Endodermal cell (in vitro differentiated cells): ENCODE data around the gene PDCD1. TPM values are rescaled to one million over a fixed set of nuclear protein-coding genes. Genes with fewer than 3 reads are reported as not detected.

Source experiments
- DNase-seq: peaks from one replicate; pipeline ENCODE4 v3.0.0-alpha.2; 2017
- H3K27ac ChIP-seq: 2 replicates; pipeline ENCODE4 v1.5.1; 2013; ENCODE audit warnings: mild to moderate bottlenecking, low read depth, low read length, moderate library complexity
- H3K27me3 ChIP-seq: 2 replicates; pipeline ENCODE4 v1.6.1; 2013; ENCODE audit warnings: mild to moderate bottlenecking, low read length, moderate library complexity; ENCODE audit not compliant: insufficient read depth, control insufficient read depth, poor library complexity, severe bottlenecking
- H3K36me3 ChIP-seq: 2 replicates; pipeline ENCODE4 v1.7.0; 2013; ENCODE audit warnings: mild to moderate bottlenecking, low read length, moderate library complexity; ENCODE audit not compliant: control insufficient read depth, insufficient read depth
- H3K4me1 ChIP-seq: one replicate; pipeline ENCODE4 v1.7.0; 2013; ENCODE audit warnings: low read length; ENCODE audit not compliant: control insufficient read depth, insufficient read depth
- H3K4me3 ChIP-seq: 2 replicates; pipeline ENCODE4 v1.5.1; 2013; ENCODE audit warnings: mild to moderate bottlenecking, low read length, moderate library complexity
- H3K9ac ChIP-seq: 2 replicates; pipeline ENCODE4 v1.6.1; 2013; ENCODE audit warnings: mild to moderate bottlenecking, low read length, moderate library complexity; ENCODE audit not compliant: poor library complexity, severe bottlenecking; ENCODE audit errors: extremely low read depth
- H3K9me3 ChIP-seq: 2 replicates; pipeline ENCODE4 v1.6.1; 2013; ENCODE audit warnings: mild to moderate bottlenecking, low read length, moderate library complexity; ENCODE audit not compliant: control insufficient read depth
- H3K27ac Mint-ChIP-seq: 2 replicates; pipeline ENCODE4 v1.8.0; 2020; ENCODE audit warnings: mixed read lengths
- H3K27me3 Mint-ChIP-seq: 2 replicates; pipeline ENCODE4 v1.8.0; 2021; ENCODE audit warnings: mild to moderate bottlenecking, mixed read lengths; ENCODE audit not compliant: insufficient read depth
- H3K36me3 Mint-ChIP-seq: 2 replicates; pipeline ENCODE4 v1.8.0; 2020; ENCODE audit warnings: low read depth, mixed read lengths
- H3K4me1 Mint-ChIP-seq: 2 replicates; pipeline ENCODE4 v1.8.0; 2020; ENCODE audit warnings: mixed read lengths
- H3K4me3 Mint-ChIP-seq: 2 replicates; pipeline ENCODE4 v1.8.0; 2020; ENCODE audit warnings: mild to moderate bottlenecking, moderate library complexity, mixed read lengths
- H3K9me3 Mint-ChIP-seq: 2 replicates; pipeline ENCODE4 v1.8.0; 2020; ENCODE audit warnings: mild to moderate bottlenecking, mixed read lengths
- WGBS, 2 experiments: methylation state at CpG; one replicate each; pipeline versions ENCODE4 v1.1.5 to v1.1.7; 2013; ENCODE audit warnings: missing lambda C conversion rate in 2 of 2, mixed read lengths in 1 of 2; ENCODE audit not compliant: insufficient coverage in 1 of 2, insufficient read length in 1 of 2; 5-methylcytosine and 5-hydroxymethylcytosine counted together
- total RNA-seq, 2 donors: library from RNA; stranded (reverse); fragmentation: NEBNext Ultra II Directional in 1 of 2; extraction: Animal tissue kit (Norgen Biotek cat#: 25700) in 1 of 2; gene quantifications; 2 replicates in 1 of 2; 3 replicates in 1 of 2; pipeline ENCODE4 v1.2.1, GENCODE V29; 2021
- TF ChIP-seq, protein P1 (sequence below): fragments of 200-600 bp; sonication (generic); conservative IDR thresholded peaks from 2 replicates; pipeline ENCODE4 v1.5.0; 2021; ENCODE audit warnings: antibody characterized with exemption, mild to moderate bottlenecking

The PDCD1 gene
- total RNA-seq, 2 donors from 2014 or later, result 0.20 TPM; not detected in 1

DNA sequence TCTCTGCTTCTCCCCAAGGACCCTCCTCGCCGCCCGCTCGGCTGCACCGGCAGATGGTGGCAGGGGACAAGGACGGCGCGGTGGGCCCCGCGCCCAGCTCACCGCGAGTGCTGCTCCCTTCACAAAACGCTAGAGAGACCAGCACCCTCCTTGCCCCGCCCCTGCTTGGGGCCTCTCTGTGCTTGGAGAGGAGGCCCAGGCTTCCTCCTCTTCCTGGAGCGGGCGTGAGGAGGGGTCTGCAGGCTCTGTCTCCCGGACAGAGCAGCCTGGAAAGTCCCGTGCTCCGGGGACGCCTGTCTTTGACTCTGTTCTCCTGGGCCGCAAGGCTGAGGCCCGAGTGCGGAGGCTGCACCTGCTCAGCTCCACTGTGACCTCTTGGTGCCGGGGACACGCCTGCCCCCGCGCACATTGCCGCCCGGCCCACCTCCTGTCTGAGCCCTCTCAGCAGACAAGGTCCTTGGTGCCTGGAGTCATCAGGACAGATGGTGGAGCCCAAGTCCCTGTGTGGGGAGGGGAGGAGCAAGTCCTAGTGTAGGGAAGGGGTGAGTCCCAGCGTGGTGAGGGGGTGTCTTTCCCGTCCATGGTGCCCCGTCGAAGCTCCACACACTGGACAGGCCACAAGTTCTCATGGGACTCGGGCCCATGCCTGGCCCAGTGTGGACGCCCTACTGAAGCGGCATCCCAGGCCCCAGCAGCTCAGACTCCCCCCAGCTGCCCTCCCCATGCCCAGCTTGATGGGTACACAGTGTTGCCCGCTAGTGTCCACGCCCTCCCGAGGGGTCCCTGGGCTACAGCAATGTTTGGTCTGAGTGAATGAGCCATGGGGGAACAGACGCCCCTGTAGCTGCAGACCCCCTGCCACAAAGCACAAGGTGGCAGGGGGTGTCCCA is 44.7 kb upstream of the PDCD1 start:
- no peaks in the 10 kb centered on the region for H3K36me3 Mint-ChIP-seq
- H3K9ac ChIP-seq, result no peak overlapping the region
- H3K27me3 ChIP-seq, result no peaks in the 10 kb centered on the region
- TF ChIP-seq, protein P1, sequence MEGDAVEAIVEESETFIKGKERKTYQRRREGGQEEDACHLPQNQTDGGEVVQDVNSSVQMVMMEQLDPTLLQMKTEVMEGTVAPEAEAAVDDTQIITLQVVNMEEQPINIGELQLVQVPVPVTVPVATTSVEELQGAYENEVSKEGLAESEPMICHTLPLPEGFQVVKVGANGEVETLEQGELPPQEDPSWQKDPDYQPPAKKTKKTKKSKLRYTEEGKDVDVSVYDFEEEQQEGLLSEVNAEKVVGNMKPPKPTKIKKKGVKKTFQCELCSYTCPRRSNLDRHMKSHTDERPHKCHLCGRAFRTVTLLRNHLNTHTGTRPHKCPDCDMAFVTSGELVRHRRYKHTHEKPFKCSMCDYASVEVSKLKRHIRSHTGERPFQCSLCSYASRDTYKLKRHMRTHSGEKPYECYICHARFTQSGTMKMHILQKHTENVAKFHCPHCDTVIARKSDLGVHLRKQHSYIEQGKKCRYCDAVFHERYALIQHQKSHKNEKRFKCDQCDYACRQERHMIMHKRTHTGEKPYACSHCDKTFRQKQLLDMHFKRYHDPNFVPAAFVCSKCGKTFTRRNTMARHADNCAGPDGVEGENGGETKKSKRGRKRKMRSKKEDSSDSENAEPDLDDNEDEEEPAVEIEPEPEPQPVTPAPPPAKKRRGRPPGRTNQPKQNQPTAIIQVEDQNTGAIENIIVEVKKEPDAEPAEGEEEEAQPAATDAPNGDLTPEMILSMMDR, result no peak
- H3K4me1 ChIP-seq, result peaks cover 5% of the 10 kb centered on the region
- H3K27ac Mint-ChIP-seq, result no peak overlapping the region
- 93 to 94% methylated on average over 24 to 40 of the region's 40 CpGs for WGBS, 2 experiments
- no peak overlapping the region for H3K4me3 Mint-ChIP-seq
- H3K9me3 ChIP-seq, result no peaks in the 10 kb centered on the region
- no peaks in the 10 kb centered on the region for H3K27me3 Mint-ChIP-seq
- peak; percentile 43 for DNase-seq
- no peaks in the 10 kb centered on the region for H3K9me3 Mint-ChIP-seq
- H3K4me1 Mint-ChIP-seq, result peaks cover 16% of the 10 kb centered on the region
- H3K36me3 ChIP-seq, result no peaks in the 10 kb centered on the region
- H3K4me3 ChIP-seq, result no peak overlapping the region
- no peak overlapping the region for H3K27ac ChIP-seq

DNA sequence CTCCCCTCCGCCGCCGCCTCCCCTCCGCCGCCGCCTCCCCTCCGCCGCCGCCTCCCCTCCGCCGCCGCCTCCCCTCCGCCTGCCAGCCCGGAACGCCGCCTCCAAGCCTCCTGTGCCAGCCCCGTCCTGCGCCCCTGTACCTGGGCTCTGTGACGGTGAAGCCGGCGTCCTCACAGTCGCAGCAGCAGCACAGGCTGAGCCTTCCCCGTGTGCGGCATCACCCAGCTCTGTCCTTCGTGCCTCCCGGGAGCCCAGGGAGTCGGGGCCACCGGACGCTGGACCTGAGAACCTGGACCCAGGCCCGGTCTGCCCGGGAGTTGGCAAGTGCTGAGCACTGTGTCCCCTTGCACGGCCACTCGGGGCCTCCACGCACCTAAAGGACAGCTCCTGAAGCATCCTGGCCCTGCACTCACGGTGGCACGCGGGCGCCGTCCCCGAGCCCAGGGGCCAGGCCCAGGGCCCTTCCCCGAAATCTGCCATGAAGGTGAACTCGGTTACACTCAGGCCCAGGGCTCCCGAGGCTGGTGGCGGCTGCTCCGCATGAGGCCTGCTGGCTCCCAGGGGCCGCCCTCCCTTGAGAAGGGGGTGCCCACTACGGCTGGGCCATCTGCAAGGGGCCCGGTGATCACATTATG is 43.8 kb upstream of the PDCD1 start:
- 55% methylated on average over 18 to 42 of the region's 48 CpGs for WGBS, 2 experiments
- Mint-ChIP-seq H3K27me3 (no peaks in the 10 kb centered on the region), H3K36me3 (no peaks in the 10 kb centered on the region), H3K4me1 (peaks cover 16% of the 10 kb centered on the region), H3K9me3 (no peaks in the 10 kb centered on the region), H3K4me3 (peak overlapping the region; percentile 62), H3K27ac (no peak overlapping the region)
- peak; percentile 77 for DNase-seq
- no peak overlapping the region for H3K9ac ChIP-seq
- H3K9me3 ChIP-seq, result no peaks in the 10 kb centered on the region
- H3K27me3 ChIP-seq, result no peaks in the 10 kb centered on the region
- no peak overlapping the region for H3K27ac ChIP-seq
- TF ChIP-seq, protein P1, result no peak
- H3K4me1 ChIP-seq, result peaks cover 5% of the 10 kb centered on the region
- H3K36me3 ChIP-seq, result no peaks in the 10 kb centered on the region
- H3K4me3 ChIP-seq, result no peak overlapping the region

DNA sequence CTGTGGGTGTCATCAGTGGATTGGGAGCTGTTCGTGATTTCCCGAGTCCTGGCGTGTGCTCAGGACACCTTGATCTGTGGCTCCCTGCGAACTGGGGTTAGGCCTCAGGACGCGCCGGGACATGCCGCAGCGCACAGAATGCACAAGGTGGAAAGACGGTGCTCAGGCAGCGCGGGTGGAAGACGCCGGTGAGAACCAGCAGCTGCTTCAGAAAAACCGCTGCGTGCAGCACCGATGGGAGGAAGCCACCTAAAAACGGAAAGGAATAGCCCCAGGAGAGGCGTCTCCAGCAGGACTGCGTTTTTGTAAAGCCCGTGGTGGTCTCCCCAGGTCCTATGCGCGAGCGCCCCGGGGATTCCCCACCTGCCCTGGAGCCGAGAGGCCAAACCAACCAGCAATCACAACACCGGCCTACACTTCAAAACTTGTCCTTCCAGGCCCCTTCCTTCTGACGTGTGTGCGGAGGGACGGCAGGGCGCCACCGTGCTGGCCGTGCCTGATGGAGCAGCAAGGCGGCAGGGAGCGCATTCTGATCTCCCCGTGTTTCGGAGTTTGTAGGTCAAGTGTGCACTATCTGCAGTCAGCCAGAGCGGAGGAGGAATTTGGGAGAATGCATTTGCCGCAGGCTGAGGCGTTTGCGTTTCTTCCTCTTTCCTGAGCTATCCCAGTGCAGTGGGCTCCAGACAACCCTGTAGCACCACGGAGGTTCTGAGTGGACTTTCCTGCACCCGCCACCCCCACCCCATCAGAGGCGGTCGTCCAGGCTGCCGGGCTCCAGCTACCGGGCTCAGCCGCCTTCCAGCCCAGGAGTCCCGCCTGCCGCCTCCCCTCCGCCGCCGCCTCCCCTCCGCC is 43.0 kb upstream of the PDCD1 start:
- Histone ChIP-seq H3K9me3 (no peaks in the 10 kb centered on the region), H3K36me3 (no peaks in the 10 kb centered on the region), H3K9ac (no peak overlapping the region), H3K27ac (no peak overlapping the region), H3K27me3 (no peaks in the 10 kb centered on the region), H3K4me1 (peaks cover 5% of the 10 kb centered on the region), H3K4me3 (peak overlapping the region; percentile 56)
- peak; percentile 86 for DNase-seq
- WGBS, 2 experiments, result 47 to 64% methylated on average over 22 to 47 of the region's 54 CpGs
- Mint-ChIP-seq H3K9me3 (no peaks in the 10 kb centered on the region), H3K27me3 (no peaks in the 10 kb centered on the region), H3K27ac (no peak overlapping the region), H3K36me3 (no peaks in the 10 kb centered on the region), H3K4me1 (peaks cover 16% of the 10 kb centered on the region), H3K4me3 (peak overlapping the region; percentile 62)
- TF ChIP-seq, protein P1, result peak; percentile 10
